Keratinocyte (primary cell): ENCODE measurements around the gene NIN. TPM values are rescaled to one million over a fixed set of nuclear protein-coding genes. Genes with fewer than 3 reads are reported as not detected.

Experiments used
- DNase-seq: peaks from one replicate; pipeline ENCODE4 v3.0.0-alpha.2; 2011; ENCODE audit warnings: low read depth, missing footprints, low spot score
- FAIRE-seq: peaks from 2 replicates; lab custom pipeline; 2011; peaks lifted over from hg19 to GRCh38; lab: Jason Lieb, UNC
- H2AFZ ChIP-seq: 2 replicates; pipeline ENCODE4 v1.6.0; 2012; ENCODE audit warnings: low read length, control low read depth, inconsistent platforms; ENCODE audit not compliant: control insufficient read depth
- H3K27ac ChIP-seq: 2 replicates; pipeline ENCODE4 v1.5.1; 2011; ENCODE audit warnings: low read length; ENCODE audit not compliant: control insufficient read depth, insufficient read depth
- H3K27me3 ChIP-seq: 3 replicates; pipeline ENCODE4 v1.6.0; 2011; ENCODE audit warnings: low read length; ENCODE audit not compliant: control insufficient read depth, insufficient read depth; ENCODE audit errors: extremely low read depth
- H3K36me3 ChIP-seq, 2 experiments: 2 replicates in 1 of 2; 3 replicates in 1 of 2; pipeline ENCODE4 v1.5.1; 2011; ENCODE audit warnings: low read length in 2 of 2, mild to moderate bottlenecking in 1 of 2; ENCODE audit not compliant: control insufficient read depth in 2 of 2, insufficient read depth in 2 of 2; ENCODE audit errors: extremely low read depth in 1 of 2
- H3K4me1 ChIP-seq: 3 replicates; pipeline ENCODE4 v1.5.1; 2011; ENCODE audit warnings: low read length; ENCODE audit not compliant: control insufficient read depth, insufficient read depth; ENCODE audit errors: extremely low read depth
- H3K4me2 ChIP-seq: 3 replicates; pipeline ENCODE4 v1.6.0; 2011; ENCODE audit warnings: low read depth, low read length; ENCODE audit not compliant: control insufficient read depth, insufficient read depth; ENCODE audit errors: extremely low read depth
- H3K4me3 ChIP-seq, 3 experiments: fragments of 200-600 bp in 1 of 3; sonication (generic) in 1 of 3; 2 replicates in 2 of 3; 3 replicates in 1 of 3; pipeline ENCODE4 v1.5.1; 2011 to 2016; ENCODE audit warnings: low read length in 3 of 3, mild to moderate bottlenecking in 3 of 3, control low read depth in 2 of 3, inconsistent platforms in 1 of 3, low read depth in 1 of 3, mixed read lengths in 1 of 3, mixed run types in 1 of 3, moderate library complexity in 1 of 3; ENCODE audit not compliant: control insufficient read depth in 2 of 3, insufficient read depth in 2 of 3; ENCODE audit errors: extremely low read depth in 1 of 3
- H3K79me2 ChIP-seq: 2 replicates; pipeline ENCODE4 v1.6.0; 2012; ENCODE audit warnings: low read length; ENCODE audit not compliant: control insufficient read depth, insufficient read depth
- H3K9ac ChIP-seq: 3 replicates; pipeline ENCODE4 v1.6.0; 2011; ENCODE audit warnings: low read length; ENCODE audit not compliant: control insufficient read depth, insufficient read depth; ENCODE audit errors: extremely low read depth
- H3K9me1 ChIP-seq: 3 replicates; pipeline ENCODE4 v1.6.0; 2011; ENCODE audit warnings: low read length; ENCODE audit not compliant: control insufficient read depth, insufficient read depth; ENCODE audit errors: extremely low read depth
- H3K9me3 ChIP-seq: 2 replicates; pipeline ENCODE4 v1.5.1; 2012; ENCODE audit warnings: low read depth, low read length; ENCODE audit not compliant: control insufficient read depth
- H4K20me1 ChIP-seq: 3 replicates; pipeline ENCODE4 v1.6.0; 2011; ENCODE audit warnings: low read length; ENCODE audit not compliant: control insufficient read depth, insufficient read depth; ENCODE audit errors: extremely low read depth
- CTCF ChIP-seq, 3 experiments: IDR thresholded peaks in 1 of 3; conservative IDR thresholded peaks in 1 of 3; optimal IDR thresholded peaks in 1 of 3; 2 replicates in 2 of 3; 3 replicates in 1 of 3; pipeline versions ENCODE3 to v1.5.1; 2011; ENCODE audit warnings: low read length in 3 of 3, mild to moderate bottlenecking in 3 of 3, moderate library complexity in 2 of 3, control low read depth in 1 of 3, inconsistent platforms in 1 of 3; ENCODE audit not compliant: insufficient read depth in 2 of 3; ENCODE audit errors: extremely low read depth in 1 of 3
- EZH2 ChIP-seq: IDR thresholded peaks from one replicate; pipeline ENCODE4 v1.6.1; 2012; ENCODE audit warnings: inconsistent platforms, mild to moderate bottlenecking, low read length, moderate library complexity
- dilution Hi-C: fragments of 300-500 bp; cut with MboI; formaldehyde crosslinking; loops from one replicate; pipeline ENCODE4 v1.7.0; 2020; ENCODE audit warnings: low sequenced_read_pairs; ENCODE audit not compliant: extremely low pct_ligation_motif_present
- polyA plus RNA-seq, 5 experiments: library from polyadenylated mRNA; depleted of rRNA in 3 of 5; stranded (reverse) in 3 of 5; stranded (forward) in 1 of 5; unstranded in 1 of 5; fragments of >200 nt; gene quantifications; 1 replicate in 1 of 5; 2 replicates in 3 of 5; 3 replicates in 1 of 5; pipeline versions ENCODE4 v1.2.1 to v1.2.3, GENCODE V29; 2011 to 2012; ENCODE audit warnings: missing spikeins in 2 of 5, low read depth in 1 of 5, low replicate concordance in 1 of 5

The NIN gene
- polyA plus RNA-seq, 1 donor (not counting 4 experiments of a cell fraction or from before 2014, with no cell fraction given): 15.2 TPM

DNA sequence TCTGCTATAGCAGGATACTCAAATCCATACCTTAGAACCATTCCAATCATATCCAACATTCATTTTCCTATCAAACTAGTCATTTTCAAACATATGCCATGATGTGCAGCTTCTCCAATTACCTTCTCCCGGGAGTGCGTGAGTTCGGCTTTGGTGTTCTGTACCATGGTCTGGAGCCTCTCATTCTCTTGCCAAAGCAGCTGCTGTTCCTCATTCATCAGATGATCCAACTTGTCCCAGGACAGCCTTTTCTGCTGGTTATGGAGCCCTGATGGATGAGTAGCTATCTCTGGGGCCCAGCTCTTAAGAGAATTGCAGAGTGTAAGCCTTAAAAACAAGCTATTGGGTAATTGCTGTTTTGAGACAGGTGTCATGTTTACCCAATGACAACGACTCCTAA is 91.8 kb downstream of the NIN start:
- H3K4me1 ChIP-seq: peaks cover 14% of the 10 kb centered on the region
- dilution Hi-C loops: no loop called here
- peaks cover 13 to 23% of the 10 kb centered on the region in 2 experiments for H3K36me3 ChIP-seq
- no peak overlapping the region for H3K27ac ChIP-seq
- no peaks in the 10 kb centered on the region for H3K27me3 ChIP-seq
- no peaks in the 10 kb centered on the region for H3K9me3 ChIP-seq
- no peak overlapping the region for H2AFZ ChIP-seq
- no peak overlapping the region for H3K4me3 ChIP-seq
- no peak overlapping the region for H3K9ac ChIP-seq
- TF ChIP-seq CTCF (optimal IDR thresholded peaks at IDR 0.05 in 1 of 3, IDR thresholded peaks at IDR 0.05 in 1 of 3, conservative IDR thresholded peaks at IDR 0.05 in 1 of 3; ENCODE audit: extremely low read depth in 1 of 3, insufficient read depth in 2 of 3, low read length in 3 of 3) (no peak), EZH2 (no peak)
- no peaks in the 10 kb centered on the region for H3K9me1 ChIP-seq
- no peaks in the 10 kb centered on the region for H3K79me2 ChIP-seq
- DNase-seq: no peak
- H3K4me2 ChIP-seq: no peak overlapping the region
- no peaks in the 10 kb centered on the region for H4K20me1 ChIP-seq
- FAIRE-seq: no peak

DNA sequence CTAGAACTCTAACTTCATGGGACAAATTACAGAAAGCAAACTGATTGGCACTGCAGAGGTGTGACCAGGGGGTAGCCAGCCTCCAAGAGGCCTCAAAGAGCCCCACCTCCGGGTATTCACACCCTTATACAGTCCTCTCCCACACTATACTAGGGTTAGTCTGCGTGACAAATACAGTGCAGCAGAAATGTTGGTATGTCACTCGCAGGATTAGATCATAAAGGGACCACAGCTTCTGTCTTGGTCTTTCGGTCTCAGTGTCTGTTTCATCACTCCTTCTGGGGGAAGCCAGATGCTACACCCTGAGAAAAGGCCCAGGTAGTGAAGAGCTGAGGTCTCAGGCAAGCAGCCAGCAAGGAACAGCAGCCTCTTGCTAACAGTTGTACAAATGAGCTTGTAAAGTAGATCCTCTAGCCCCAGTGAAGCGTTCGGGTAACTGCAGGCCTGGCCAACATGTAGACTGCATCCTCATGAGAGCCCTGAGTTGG is 94.0 kb downstream of the NIN start:
- dilution Hi-C loops: no loop called here
- peaks cover 10 to 23% of the 10 kb centered on the region in 2 experiments for H3K36me3 ChIP-seq
- H3K4me3 ChIP-seq: no peak overlapping the region
- H3K9me3 ChIP-seq: no peaks in the 10 kb centered on the region
- no peaks in the 10 kb centered on the region for H3K27me3 ChIP-seq
- no peaks in the 10 kb centered on the region for H3K9me1 ChIP-seq
- no peak overlapping the region for H2AFZ ChIP-seq
- TF ChIP-seq EZH2: no peak
- TF ChIP-seq CTCF (optimal IDR thresholded peaks at IDR 0.05 in 1 of 3, IDR thresholded peaks at IDR 0.05 in 1 of 3, conservative IDR thresholded peaks at IDR 0.05 in 1 of 3; ENCODE audit: extremely low read depth in 1 of 3, insufficient read depth in 2 of 3, low read length in 3 of 3): no peak
- FAIRE-seq (no peak), DNase-seq (no peak)
- H3K27ac ChIP-seq: no peak overlapping the region
- H3K4me1 ChIP-seq: peaks cover 13% of the 10 kb centered on the region
- H3K79me2 ChIP-seq: no peaks in the 10 kb centered on the region
- no peak overlapping the region for H3K9ac ChIP-seq
- H3K4me2 ChIP-seq: no peak overlapping the region
- no peaks in the 10 kb centered on the region for H4K20me1 ChIP-seq
